ENCODE data around the gene DZIP3. TPM values are rescaled to one million over a fixed set of nuclear protein-coding genes. Genes with fewer than 3 reads are reported as not detected.

The DZIP3 gene
- polyA plus RNA-seq (2012; ENCODE audit: missing spikeins): 11.7 TPM

GRCh38 chr3:108589081-108589997 lies at the start of gene DZIP3, which contains the start of gene CIP2A:
DZIP3 (plus strand) TSS chr3:108589722; CDS start chr3:108605407, 15,685 bp downstream.
CIP2A (minus strand) TSS chr3:108589438; CDS start chr3:108589375, 63 bp downstream.
- DNase-seq (ENCODE audit: insufficient read length) (peak; percentile 67), FAIRE-seq (peak; percentile 96)
- TF ChIP-seq POLR2A (IDR thresholded peaks at IDR 0.05; ENCODE audit: low read depth, low read length) (peak; percentile 97), POLR2AphosphoS5 (IDR thresholded peaks at IDR 0.05; ENCODE audit: low read depth, low read length) (peak; percentile 97), TAF1 (IDR thresholded peaks at IDR 0.05; ENCODE audit: borderline replicate concordance, low read depth, low read length) (peak; percentile 64; the same call in 1 of the 2 replicates)

- no peak for TF ChIP-seq POLR2A (IDR thresholded peaks at IDR 0.05; ENCODE audit: low read depth, low read length)
- no peak for TF ChIP-seq TAF1 (IDR thresholded peaks at IDR 0.05; ENCODE audit: borderline replicate concordance, low read depth, low read length)
- no peak for TF ChIP-seq POLR2AphosphoS5 (IDR thresholded peaks at IDR 0.05; ENCODE audit: low read depth, low read length)
- FAIRE-seq: no peak
- DNase-seq (ENCODE audit: insufficient read length): no peak
These were observed 43.3 kb upstream of the DZIP3 start for GRCh38 chr3:108546247-108546646.

- TF ChIP-seq TAF1 (IDR thresholded peaks at IDR 0.05; ENCODE audit: borderline replicate concordance, low read depth, low read length) (no peak), POLR2AphosphoS5 (IDR thresholded peaks at IDR 0.05; ENCODE audit: low read depth, low read length) (no peak), POLR2A (IDR thresholded peaks at IDR 0.05; ENCODE audit: low read depth, low read length) (no peak)
- no peak for DNase-seq (ENCODE audit: insufficient read length)
- FAIRE-seq: no peak
These were observed 42.8 kb upstream of the DZIP3 start for GRCh38 chr3:108546692-108547091.

- no peak for TF ChIP-seq POLR2A (IDR thresholded peaks at IDR 0.05; ENCODE audit: low read depth, low read length)
- DNase-seq (ENCODE audit: insufficient read length) (no peak), FAIRE-seq (no peak)
These were observed 41.2 kb upstream of the DZIP3 start for GRCh38 chr3:108548304-108548703.

GRCh38 chr3:108548886-108549285 lies 40.6 kb upstream of the DZIP3 start:
- FAIRE-seq: peak; percentile 17
- no peak for TF ChIP-seq POLR2A (IDR thresholded peaks at IDR 0.05; ENCODE audit: low read depth, low read length)
- no peak for TF ChIP-seq POLR2AphosphoS5 (IDR thresholded peaks at IDR 0.05; ENCODE audit: low read depth, low read length)
- no peak for TF ChIP-seq TAF1 (IDR thresholded peaks at IDR 0.05; ENCODE audit: borderline replicate concordance, low read depth, low read length)
- DNase-seq (ENCODE audit: insufficient read length): no peak

- TF ChIP-seq POLR2AphosphoS5 (IDR thresholded peaks at IDR 0.05; ENCODE audit: low read depth, low read length) (no peak), POLR2A (IDR thresholded peaks at IDR 0.05; ENCODE audit: low read depth, low read length) (no peak), TAF1 (IDR thresholded peaks at IDR 0.05; ENCODE audit: borderline replicate concordance, low read depth, low read length) (no peak)
- DNase-seq (ENCODE audit: insufficient read length): no peak
These were observed 37.0 kb upstream of the DZIP3 start for GRCh38 chr3:108552267-108553159.

GRCh38 chr3:108554229-108554628 lies 35.3 kb upstream of the DZIP3 start:
- no peak for TF ChIP-seq POLR2A (IDR thresholded peaks at IDR 0.05; ENCODE audit: low read depth, low read length)
- no peak for TF ChIP-seq POLR2AphosphoS5 (IDR thresholded peaks at IDR 0.05; ENCODE audit: low read depth, low read length)
- no peak for TF ChIP-seq TAF1 (IDR thresholded peaks at IDR 0.05; ENCODE audit: borderline replicate concordance, low read depth, low read length)

More at GRCh38 chr3:108552267-108553159, 37.0 kb upstream of the DZIP3 start:
- peak; percentile 76 for FAIRE-seq

GRCh38 chr3:108554913-108555571 lies 34.5 kb upstream of the DZIP3 start:
- DNase-seq (ENCODE audit: insufficient read length) (no peak), FAIRE-seq (no peak)
- no peak for TF ChIP-seq TAF1 (IDR thresholded peaks at IDR 0.05; ENCODE audit: borderline replicate concordance, low read depth, low read length)
- TF ChIP-seq POLR2AphosphoS5 (IDR thresholded peaks at IDR 0.05; ENCODE audit: low read depth, low read length): no peak
- TF ChIP-seq POLR2A (IDR thresholded peaks at IDR 0.05; ENCODE audit: low read depth, low read length): no peak

More at GRCh38 chr3:108554229-108554628, 35.3 kb upstream of the DZIP3 start:
- DNase-seq (ENCODE audit: insufficient read length): no peak
- peak; percentile 21 for FAIRE-seq

- TF ChIP-seq POLR2A (IDR thresholded peaks at IDR 0.05; ENCODE audit: low read depth, low read length) (no peak), POLR2AphosphoS5 (IDR thresholded peaks at IDR 0.05; ENCODE audit: low read depth, low read length) (no peak), TAF1 (IDR thresholded peaks at IDR 0.05; ENCODE audit: borderline replicate concordance, low read depth, low read length) (no peak)
- FAIRE-seq: no peak
- no peak for DNase-seq (ENCODE audit: insufficient read length)
These were observed 33.4 kb upstream of the DZIP3 start for GRCh38 chr3:108555966-108556581.

GRCh38 chr3:108562565-108562964 lies 27.0 kb upstream of the DZIP3 start:
- no peak for TF ChIP-seq POLR2A (IDR thresholded peaks at IDR 0.05; ENCODE audit: low read depth, low read length)
- TF ChIP-seq POLR2AphosphoS5 (IDR thresholded peaks at IDR 0.05; ENCODE audit: low read depth, low read length): no peak
- no peak for TF ChIP-seq TAF1 (IDR thresholded peaks at IDR 0.05; ENCODE audit: borderline replicate concordance, low read depth, low read length)
- FAIRE-seq: no peak
- no peak for DNase-seq (ENCODE audit: insufficient read length)
